Endothelial cell of umbilical vein (primary cell): ENCODE measurements around the gene FRMD4A. TPM values are rescaled to one million over a fixed set of nuclear protein-coding genes. Genes with fewer than 3 reads are reported as not detected.

Experiments
- BruUV-seq: library from RNA; stranded (reverse); fragments of 400-500 nt; replicated peaks from 2 replicates; lab custom pipeline; 2021; lab: Mats Ljungman, UMichigan
- CTCF ChIA-PET: fragments of 300-600, 350-600 bp; sonication (Branson Sonifier 250); formaldehyde crosslinking; loops from one replicate; lab custom pipeline; 2021; ENCODE audit warnings: antibody characterized with exemption, inconsistent platforms; lab: Charles Lee
- POLR2A ChIA-PET: fragments of 300-600, 350-600 bp; sonication (Branson Sonifier 250); formaldehyde crosslinking; loops from one replicate; lab custom pipeline; 2021; ENCODE audit warnings: antibody characterized with exemption, inconsistent platforms; lab: Charles Lee
- DNase-seq: peaks from one replicate; pipeline ENCODE4 v3.0.0-alpha.2; 2011; ENCODE audit warnings: low read depth, low spot score
- FAIRE-seq: peaks from 2 replicates; lab custom pipeline; 2011; peaks lifted over from hg19 to GRCh38; lab: Jason Lieb, UNC
- H2AFZ ChIP-seq: 2 replicates; pipeline ENCODE4 v1.6.0; 2012; ENCODE audit warnings: low read depth, low read length, control low read depth, inconsistent platforms
- H3K27ac ChIP-seq: 2 replicates; pipeline ENCODE4 v1.5.1; 2011; ENCODE audit warnings: low read depth, mild to moderate bottlenecking, control low read depth, low read length, moderate library complexity; ENCODE audit not compliant: insufficient read depth
- H3K27me3 ChIP-seq, 2 experiments: 2 replicates each; pipeline versions ENCODE4 v1.6.0 to v1.6.1; 2011; ENCODE audit warnings: low read length in 2 of 2, mixed read lengths in 1 of 2; ENCODE audit not compliant: control insufficient read depth in 2 of 2, insufficient read depth in 2 of 2
- H3K36me3 ChIP-seq, 2 experiments: 2 replicates in 1 of 2; 3 replicates in 1 of 2; pipeline ENCODE4 v1.5.1; 2011; ENCODE audit warnings: low read length in 2 of 2, mild to moderate bottlenecking in 1 of 2, moderate library complexity in 1 of 2; ENCODE audit not compliant: control insufficient read depth in 2 of 2, insufficient read depth in 2 of 2; ENCODE audit errors: extremely low read depth in 1 of 2
- H3K4me1 ChIP-seq: 3 replicates; pipeline ENCODE4 v1.5.1; 2011; ENCODE audit warnings: mild to moderate bottlenecking, low read length; ENCODE audit not compliant: control insufficient read depth, insufficient read depth; ENCODE audit errors: extremely low read depth
- H3K4me2 ChIP-seq: 2 replicates; pipeline ENCODE4 v1.6.1; 2011; ENCODE audit warnings: low read length, control low read depth, mixed read lengths; ENCODE audit not compliant: insufficient read depth
- H3K4me3 ChIP-seq, 3 experiments: fragments of 200-600 bp in 1 of 3; sonication (generic), shearing (Covaris generic) in 1 of 3; replicated peaks in 1 of 3; 2 replicates each; pipeline ENCODE4 v1.5.1; 2011 to 2016; ENCODE audit warnings: control low read depth in 3 of 3, low read length in 3 of 3, mild to moderate bottlenecking in 2 of 3, inconsistent platforms in 1 of 3, low read depth in 1 of 3, moderate library complexity in 1 of 3; ENCODE audit not compliant: insufficient read depth in 1 of 3
- H3K79me2 ChIP-seq: 2 replicates; pipeline ENCODE4 v1.6.0; 2012; ENCODE audit warnings: low read length, inconsistent platforms; ENCODE audit not compliant: control insufficient read depth, insufficient read depth
- H3K9ac ChIP-seq: replicated peaks from 2 replicates; pipeline ENCODE3; 2011; ENCODE audit warnings: low read length, control low read depth; ENCODE audit not compliant: insufficient read depth; ENCODE audit errors: extremely low read depth
- H3K9me1 ChIP-seq: replicated peaks from 3 replicates; pipeline ENCODE4 v1.6.0; 2011; ENCODE audit warnings: mild to moderate bottlenecking, low read length; ENCODE audit not compliant: control insufficient read depth, insufficient read depth; ENCODE audit errors: extremely low read depth
- H3K9me3 ChIP-seq: replicated peaks from 2 replicates; pipeline ENCODE4 v1.5.1; 2012; ENCODE audit warnings: low read length, inconsistent platforms; ENCODE audit not compliant: control insufficient read depth, insufficient read depth
- H4K20me1 ChIP-seq: replicated peaks from 2 replicates; pipeline ENCODE3; 2011; ENCODE audit warnings: mild to moderate bottlenecking, low read length; ENCODE audit not compliant: control insufficient read depth, insufficient read depth; ENCODE audit errors: extremely low read depth
- CTCF ChIP-seq, 2 donors: IDR thresholded peaks; 1 replicate in 1 of 2; 2 replicates in 1 of 2; pipeline ENCODE4 v1.5.1; 2011; ENCODE audit warnings: low read length in 2 of 2, mild to moderate bottlenecking in 2 of 2, moderate library complexity in 2 of 2, control low read depth in 1 of 2, inconsistent platforms in 1 of 2, low read depth in 1 of 2; ENCODE audit not compliant: insufficient read depth in 1 of 2; ENCODE audit errors: extremely low read depth in 1 of 2
- EZH2 ChIP-seq: IDR thresholded peaks from 2 replicates; pipeline ENCODE4 v1.6.1; 2012; ENCODE audit warnings: borderline replicate concordance, low read depth, mild to moderate bottlenecking, moderate library complexity, low read length, inconsistent platforms; ENCODE audit not compliant: severe bottlenecking
- GATA2 ChIP-seq: IDR thresholded peaks from 2 replicates; pipeline ENCODE4 v1.7.0; 2011; ENCODE audit warnings: low read depth, mild to moderate bottlenecking, moderate library complexity, mixed read lengths, low read length; ENCODE audit not compliant: insufficient read length, insufficient read depth
- JUN ChIP-seq: IDR thresholded peaks from 2 replicates; pipeline ENCODE4 v1.6.1; 2011; ENCODE audit warnings: borderline replicate concordance, low read depth; ENCODE audit not compliant: insufficient read length, insufficient read depth
- MYC ChIP-seq: IDR thresholded peaks from one replicate; pipeline ENCODE4 v1.6.1; 2011; ENCODE audit warnings: mild to moderate bottlenecking, low read depth, low read length
- POLR2A ChIP-seq: IDR thresholded peaks from 2 replicates; pipeline ENCODE4 v1.6.1; 2012; ENCODE audit warnings: low read depth, mild to moderate bottlenecking, control low read depth, low read length
- dilution Hi-C: fragments of 300-500 bp; cut with MboI; formaldehyde crosslinking; loops from one replicate; pipeline ENCODE4 v1.15.0; 2019; ENCODE audit warnings: low sequenced_read_pairs; ENCODE audit not compliant: extremely low pct_ligation_motif_present
- intact Hi-C: fragments of 100-400 bp; cut with micrococcal nuclease; formaldehyde crosslinking; loops from one replicate; pipeline ENCODE4 v1.10.0; 2022
- polyA plus RNA-seq, 4 experiments: library from polyadenylated mRNA; depleted of rRNA in 3 of 4; stranded (reverse) in 3 of 4; unstranded in 1 of 4; fragments of >200 nt; gene quantifications; 2 replicates each; pipeline versions ENCODE4 v1.2.1 to v1.2.3, GENCODE V29; 2011 to 2012; ENCODE audit warnings: missing spikeins in 1 of 4
- total RNA-seq: library from RNA; stranded (reverse); gene quantifications from 2 replicates; pipeline ENCODE4 v1.2.3, GENCODE V29; 2021

The FRMD4A gene
- total and polyA plus RNA-seq, 2 donors (not counting 3 experiments of a cell fraction or from before 2014, with no cell fraction given), result 123 to 148 TPM

DNA sequence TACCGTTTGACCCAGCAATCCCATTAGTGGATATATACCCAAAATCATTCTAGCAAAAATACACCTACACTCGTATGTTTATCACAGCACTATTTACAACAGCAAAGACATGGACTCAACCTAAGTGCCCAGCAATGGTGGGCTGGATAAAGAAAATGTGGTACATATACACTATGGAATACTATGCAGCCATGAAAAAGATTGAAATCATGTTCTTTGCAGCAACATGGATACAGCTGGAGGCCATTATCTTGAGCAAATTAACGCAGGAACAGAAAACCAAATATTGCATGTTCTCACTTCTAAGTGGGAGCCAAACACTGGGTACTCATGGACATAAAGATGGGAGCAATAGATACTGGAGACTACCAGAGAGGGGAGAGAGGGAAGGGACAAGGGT lies 223.9 kb downstream of the FRMD4A start:
- no peaks in the 10 kb centered on the region for H4K20me1 ChIP-seq
- no peak overlapping the region for H2AFZ ChIP-seq
- H3K27me3 ChIP-seq, result peaks cover 19 to 43% of the 10 kb centered on the region in 2 experiments
- no peaks in the 10 kb centered on the region for H3K9me1 ChIP-seq
- no peak for TF ChIP-seq POLR2A
- TF ChIP-seq GATA2, result no peak
- no peak for TF ChIP-seq EZH2
- no peak for TF ChIP-seq CTCF (IDR thresholded peaks at IDR 0.05; ENCODE audit: extremely low read depth in 1 of 2, insufficient read depth in 1 of 2, low read depth in 1 of 2, low read length in 2 of 2)
- TF ChIP-seq MYC, result no peak
- TF ChIP-seq JUN, result no peak
- no peak overlapping the region for H3K9ac ChIP-seq
- POLR2A ChIA-PET, result no interaction called here
- H3K79me2 ChIP-seq, result no peaks in the 10 kb centered on the region
- CTCF ChIA-PET, result no interaction called here
- no peak for FAIRE-seq
- intact Hi-C loops (no loop called here), dilution Hi-C loops (no loop called here)
- no peaks in the 10 kb centered on the region for H3K36me3 ChIP-seq
- no peak for DNase-seq
- no peaks in the 10 kb centered on the region for H3K9me3 ChIP-seq
- no peaks in the 10 kb centered on the region for H3K4me1 ChIP-seq
- H3K4me3 ChIP-seq, result no peak overlapping the region
- no peak overlapping the region for H3K27ac ChIP-seq
- BruUV-seq, result no TSS peak
- H3K4me2 ChIP-seq, result no peak overlapping the region

GRCh38 chr10:14102056-14102455 lies 228.7 kb downstream of the FRMD4A start:
- CTCF ChIA-PET, result interaction anchor here (1.0 to 2.0 kb wide), 5 partner anchors 8 to 95 kb away, joined by 3 to 6 read pairs (median 5); no protein-coding TSS in a partner anchor
- no peak for FAIRE-seq

More at GRCh38 chr10:14102056-14102455, 228.7 kb downstream of the FRMD4A start:
- Histone ChIP-seq H2AFZ (no peak overlapping the region), H3K4me3 (no peak overlapping the region), H3K9ac (no peak overlapping the region), H3K79me2 (no peaks in the 10 kb centered on the region), H3K36me3 (no peaks in the 10 kb centered on the region), H3K4me2 (no peak overlapping the region), H3K4me1 (no peaks in the 10 kb centered on the region), H4K20me1 (no peaks in the 10 kb centered on the region), H3K9me3 (no peaks in the 10 kb centered on the region), H3K27ac (no peak overlapping the region), H3K27me3 (peaks cover 6 to 13% of the 10 kb centered on the region in 2 experiments), H3K9me1 (no peaks in the 10 kb centered on the region)
- no peak for TF ChIP-seq EZH2
- intact Hi-C loops (no loop called here), dilution Hi-C loops (no loop called here)
- POLR2A ChIA-PET, result no interaction called here
- DNase-seq, result no peak
- BruUV-seq, result no TSS peak
